Astrocyte (in vitro differentiated cells and primary cell): ENCODE data around the gene LAMB4. TPM values are rescaled to one million over a fixed set of nuclear protein-coding genes. Genes with fewer than 3 reads are reported as not detected.

Experiments
- DNase-seq: peaks from one replicate; pipeline ENCODE4 v3.0.0-alpha.2; 2010; ENCODE audit warnings: low read depth
- FAIRE-seq: peaks from 2 replicates; lab custom pipeline; 2011; peaks lifted over from hg19 to GRCh38; lab: Jason Lieb, UNC
- H2AFZ ChIP-seq: 2 replicates; pipeline ENCODE4 v1.6.0; 2012; ENCODE audit warnings: low read depth, low read length, inconsistent platforms
- H3K27ac ChIP-seq: 2 replicates; pipeline ENCODE4 v1.5.1; 2011; ENCODE audit warnings: low read depth, low read length, inconsistent platforms
- H3K27me3 ChIP-seq: 2 replicates; pipeline ENCODE4 v1.6.0; 2011; ENCODE audit warnings: low read length, inconsistent platforms; ENCODE audit not compliant: insufficient read depth
- H3K36me3 ChIP-seq: 2 replicates; pipeline ENCODE4 v1.5.1; 2011; ENCODE audit warnings: low read length, inconsistent platforms; ENCODE audit not compliant: insufficient read depth
- H3K4me1 ChIP-seq: 2 replicates; pipeline ENCODE4 v1.5.1; 2011; ENCODE audit warnings: low read length, inconsistent platforms; ENCODE audit not compliant: insufficient read depth
- H3K4me2 ChIP-seq: 2 replicates; pipeline ENCODE4 v1.6.0; 2012; ENCODE audit warnings: low read length, inconsistent platforms
- H3K4me3 ChIP-seq: 2 replicates; pipeline ENCODE4 v1.5.1; 2011; ENCODE audit warnings: low read depth, mild to moderate bottlenecking, low read length, inconsistent platforms; ENCODE audit not compliant: insufficient read depth
- H3K79me2 ChIP-seq: 2 replicates; pipeline ENCODE4 v1.6.0; 2012; ENCODE audit warnings: mild to moderate bottlenecking, low read length, inconsistent platforms; ENCODE audit not compliant: insufficient read depth
- H3K9ac ChIP-seq: 2 replicates; pipeline ENCODE4 v1.6.0; 2012; ENCODE audit warnings: mild to moderate bottlenecking, low read length, inconsistent platforms
- H3K9me3 ChIP-seq: 2 replicates; pipeline ENCODE4 v1.5.1; 2012; ENCODE audit warnings: low read depth, mild to moderate bottlenecking, low read length, inconsistent platforms; ENCODE audit not compliant: insufficient read depth
- H4K20me1 ChIP-seq: 2 replicates; pipeline ENCODE4 v1.6.0; 2012; ENCODE audit warnings: low read length, inconsistent platforms; ENCODE audit not compliant: insufficient read depth
- H3K27ac Mint-ChIP-seq: one replicate; pipeline ENCODE4 v1.8.0; 2021; ENCODE audit warnings: mild to moderate bottlenecking, mixed read lengths; ENCODE audit not compliant: unreplicated experiment
- H3K27me3 Mint-ChIP-seq: one replicate; pipeline ENCODE4 v1.8.0; 2021; ENCODE audit warnings: low read depth, mixed read lengths; ENCODE audit not compliant: unreplicated experiment
- H3K36me3 Mint-ChIP-seq: one replicate; pipeline ENCODE4 v1.8.0; 2021; ENCODE audit warnings: low read depth, mixed read lengths; ENCODE audit not compliant: unreplicated experiment
- H3K4me1 Mint-ChIP-seq: one replicate; pipeline ENCODE4 v1.8.0; 2021; ENCODE audit warnings: low read depth, mixed read lengths; ENCODE audit not compliant: unreplicated experiment
- H3K4me3 Mint-ChIP-seq: one replicate; pipeline ENCODE4 v1.8.0; 2021; ENCODE audit warnings: mild to moderate bottlenecking, moderate library complexity, mixed read lengths; ENCODE audit not compliant: unreplicated experiment
- H3K9me3 Mint-ChIP-seq: one replicate; pipeline ENCODE4 v1.8.0; 2021; ENCODE audit warnings: mild to moderate bottlenecking, mixed read lengths; ENCODE audit not compliant: unreplicated experiment
- CTCF ChIP-seq: IDR thresholded peaks from 2 replicates; pipeline ENCODE4 v1.5.1; 2011; ENCODE audit warnings: low read depth, mild to moderate bottlenecking, inconsistent platforms, low read length, moderate library complexity; ENCODE audit not compliant: insufficient read depth
- EZH2 ChIP-seq: IDR thresholded peaks from 2 replicates; pipeline ENCODE4 v1.6.1; 2012; ENCODE audit warnings: mild to moderate bottlenecking, low read length, inconsistent platforms; ENCODE audit not compliant: insufficient read depth
- total RNA-seq: library from RNA; stranded (reverse); gene quantifications from 2 replicates; pipeline ENCODE4 v1.2.1, GENCODE V29; 2021

The LAMB4 gene
- total RNA-seq, 1 donor from 2014 or later: 0.16 TPM

- no peak overlapping the region for H3K27ac Mint-ChIP-seq
- H3K27me3 Mint-ChIP-seq: no peaks in the 10 kb centered on the region
- no peaks in the 10 kb centered on the region for H3K9me3 Mint-ChIP-seq
- H4K20me1 ChIP-seq: no peaks in the 10 kb centered on the region
- H3K4me3 Mint-ChIP-seq: no peak overlapping the region
- no peak overlapping the region for H3K27ac ChIP-seq
- no peak overlapping the region for H3K4me3 ChIP-seq
- H3K4me2 ChIP-seq: no peak overlapping the region
- no peak overlapping the region for H3K9ac ChIP-seq
- no peaks in the 10 kb centered on the region for H3K36me3 ChIP-seq
- TF ChIP-seq CTCF (peak; percentile 14), EZH2 (no peak)
- no peaks in the 10 kb centered on the region for H3K79me2 ChIP-seq
- no peaks in the 10 kb centered on the region for H3K27me3 ChIP-seq
- FAIRE-seq (no peak), DNase-seq (no peak)
- no peaks in the 10 kb centered on the region for H3K4me1 ChIP-seq
- no peaks in the 10 kb centered on the region for H3K9me3 ChIP-seq
- no peaks in the 10 kb centered on the region for H3K4me1 Mint-ChIP-seq
- H2AFZ ChIP-seq: no peak overlapping the region
- no peaks in the 10 kb centered on the region for H3K36me3 Mint-ChIP-seq
Measured at GRCh38 chr7:108118959-108119358, 11.2 kb downstream of the LAMB4 start.

DNA sequence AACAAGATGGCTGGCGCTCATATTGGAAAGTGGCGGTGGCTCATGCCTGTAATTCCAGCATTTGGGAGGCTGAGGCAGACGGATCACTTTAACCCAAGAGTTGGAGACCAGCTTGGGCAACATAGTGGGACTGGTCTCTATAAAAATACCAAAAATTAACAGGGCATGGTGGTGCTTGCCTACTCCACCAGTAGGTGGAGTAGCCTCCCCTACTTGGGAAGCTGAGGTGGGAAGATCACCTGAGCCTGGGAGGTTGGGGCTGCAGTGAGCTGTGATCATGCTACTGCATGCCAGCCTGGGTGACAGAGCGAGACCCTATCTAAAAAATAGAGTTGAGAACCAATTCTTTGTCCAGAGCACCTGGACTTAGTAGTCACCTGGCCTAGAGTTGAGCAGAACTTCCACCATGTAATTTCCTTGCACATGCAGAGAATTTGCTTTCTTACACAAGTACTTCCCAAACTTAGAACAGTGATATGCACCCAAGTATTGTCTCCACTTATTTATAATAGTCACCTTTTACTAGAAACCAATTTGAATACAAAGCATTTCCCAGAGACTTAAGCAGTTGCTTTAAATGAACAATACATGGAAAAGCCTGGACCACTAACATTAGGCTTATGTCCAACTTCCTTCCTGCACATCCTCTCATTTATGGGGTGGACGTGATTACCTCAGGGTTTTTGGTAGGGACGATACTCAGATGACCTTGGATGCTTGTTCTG is 15.9 kb downstream of the LAMB4 start:
- Histone ChIP-seq H3K27ac (no peak overlapping the region), H2AFZ (no peak overlapping the region), H3K4me2 (no peak overlapping the region), H3K27me3 (no peaks in the 10 kb centered on the region), H3K9me3 (no peaks in the 10 kb centered on the region), H3K9ac (no peak overlapping the region), H3K79me2 (no peaks in the 10 kb centered on the region), H3K4me1 (no peaks in the 10 kb centered on the region), H4K20me1 (no peaks in the 10 kb centered on the region), H3K4me3 (no peak overlapping the region), H3K36me3 (no peaks in the 10 kb centered on the region)
- H3K9me3 Mint-ChIP-seq: no peaks in the 10 kb centered on the region
- no peaks in the 10 kb centered on the region for H3K4me1 Mint-ChIP-seq
- TF ChIP-seq EZH2 (no peak), CTCF (peak; percentile 31)
- no peaks in the 10 kb centered on the region for H3K36me3 Mint-ChIP-seq
- H3K27me3 Mint-ChIP-seq: peaks cover 3% of the 10 kb centered on the region
- FAIRE-seq: no peak
- H3K4me3 Mint-ChIP-seq: no peak overlapping the region
- no peak for DNase-seq
- no peak overlapping the region for H3K27ac Mint-ChIP-seq

- Mint-ChIP-seq H3K27ac (no peak overlapping the region), H3K9me3 (no peaks in the 10 kb centered on the region), H3K27me3 (peaks cover 3% of the 10 kb centered on the region), H3K4me1 (no peaks in the 10 kb centered on the region), H3K36me3 (no peaks in the 10 kb centered on the region), H3K4me3 (no peak overlapping the region)
- no peaks in the 10 kb centered on the region for H4K20me1 ChIP-seq
- no peak overlapping the region for H2AFZ ChIP-seq
- no peaks in the 10 kb centered on the region for H3K79me2 ChIP-seq
- no peak overlapping the region for H3K27ac ChIP-seq
- H3K9ac ChIP-seq: no peak overlapping the region
- H3K36me3 ChIP-seq: no peaks in the 10 kb centered on the region
- H3K4me2 ChIP-seq: no peak overlapping the region
- no peaks in the 10 kb centered on the region for H3K4me1 ChIP-seq
- no peak for DNase-seq
- TF ChIP-seq CTCF (no peak), EZH2 (no peak)
- no peak overlapping the region for H3K4me3 ChIP-seq
- H3K9me3 ChIP-seq: no peaks in the 10 kb centered on the region
- no peak for FAIRE-seq
- no peaks in the 10 kb centered on the region for H3K27me3 ChIP-seq
Measured at GRCh38 chr7:108112683-108113082, 17.5 kb downstream of the LAMB4 start.
